Measurements from ENCODE around the gene SNX25.

SNX25 gene

DNA sequence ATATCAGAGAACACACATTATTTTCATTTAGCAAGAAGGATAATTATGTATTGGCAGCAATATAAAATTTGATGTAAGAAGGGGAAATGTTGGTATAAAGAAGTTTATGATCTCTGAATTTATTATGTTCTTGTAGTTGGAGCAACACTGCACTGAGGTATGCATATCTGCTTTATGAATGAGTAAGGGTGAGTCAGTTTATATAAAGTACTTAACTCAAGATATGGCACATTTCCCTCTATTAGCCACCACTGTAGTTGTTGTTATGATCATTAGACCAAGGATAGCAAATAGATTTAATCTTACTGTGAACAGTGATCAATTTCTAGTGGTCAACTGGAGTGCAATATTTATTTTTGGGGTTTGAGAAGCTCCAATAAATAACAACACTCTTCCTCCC lies 66.6 kb downstream of the SNX25 start:
- H3K27me3 ChIP-seq (ENCODE audit: control insufficient read depth, insufficient read depth, low read length) = no peaks in the 10 kb centered on the region
- no peak overlapping the region for H3K4me3 ChIP-seq (ENCODE audit: low read depth, low read length)
- H3K36me3 ChIP-seq (ENCODE audit: control insufficient read depth, insufficient read depth, low read length) = no peaks in the 10 kb centered on the region
- H3K9ac ChIP-seq (ENCODE audit: low read depth, low read length) = no peak overlapping the region
- no peaks in the 10 kb centered on the region for H3K9me3 ChIP-seq (ENCODE audit: control insufficient read depth, insufficient read depth, low read length)
- peaks cover 8% of the 10 kb centered on the region for H3K4me1 ChIP-seq (ENCODE audit: control insufficient read depth, insufficient read depth, low read length)

DNA sequence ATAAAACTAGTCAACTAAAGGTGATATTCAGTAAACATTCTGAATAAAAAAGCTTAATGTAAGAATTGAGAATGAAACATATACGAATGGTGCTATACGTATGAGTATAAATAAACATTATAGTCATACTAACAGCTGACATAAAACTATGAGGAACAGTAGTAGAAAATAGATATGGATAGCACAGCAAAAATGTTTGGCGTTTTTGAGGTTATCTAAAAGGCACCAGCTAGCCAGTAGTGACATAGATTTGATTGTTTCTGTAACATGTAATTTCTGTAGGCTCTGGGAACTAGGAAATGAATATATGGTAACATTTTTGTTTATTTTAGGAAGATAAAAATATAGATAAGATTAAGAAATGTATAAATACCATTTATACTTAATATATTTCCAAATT lies 69.3 kb downstream of the SNX25 start:
- Histone ChIP-seq H3K36me3 (ENCODE audit: control insufficient read depth, insufficient read depth, low read length) (no peaks in the 10 kb centered on the region), H3K4me3 (ENCODE audit: low read depth, low read length) (no peak overlapping the region), H3K4me1 (ENCODE audit: control insufficient read depth, insufficient read depth, low read length) (no peaks in the 10 kb centered on the region), H3K27me3 (ENCODE audit: control insufficient read depth, insufficient read depth, low read length) (no peaks in the 10 kb centered on the region), H3K9me3 (ENCODE audit: control insufficient read depth, insufficient read depth, low read length) (no peaks in the 10 kb centered on the region), H3K9ac (ENCODE audit: low read depth, low read length) (no peak overlapping the region)

GRCh38 chr4:185280608-185281007 lies 71.2 kb downstream of the SNX25 start:
- no peaks in the 10 kb centered on the region for H3K4me1 ChIP-seq (ENCODE audit: control insufficient read depth, insufficient read depth, low read length)
- no peaks in the 10 kb centered on the region for H3K9me3 ChIP-seq (ENCODE audit: control insufficient read depth, insufficient read depth, low read length)
- no peak overlapping the region for H3K9ac ChIP-seq (ENCODE audit: low read depth, low read length)
- H3K27me3 ChIP-seq (ENCODE audit: control insufficient read depth, insufficient read depth, low read length) = no peaks in the 10 kb centered on the region
- H3K36me3 ChIP-seq (ENCODE audit: control insufficient read depth, insufficient read depth, low read length) = no peaks in the 10 kb centered on the region
- no peak overlapping the region for H3K4me3 ChIP-seq (ENCODE audit: low read depth, low read length)

DNA sequence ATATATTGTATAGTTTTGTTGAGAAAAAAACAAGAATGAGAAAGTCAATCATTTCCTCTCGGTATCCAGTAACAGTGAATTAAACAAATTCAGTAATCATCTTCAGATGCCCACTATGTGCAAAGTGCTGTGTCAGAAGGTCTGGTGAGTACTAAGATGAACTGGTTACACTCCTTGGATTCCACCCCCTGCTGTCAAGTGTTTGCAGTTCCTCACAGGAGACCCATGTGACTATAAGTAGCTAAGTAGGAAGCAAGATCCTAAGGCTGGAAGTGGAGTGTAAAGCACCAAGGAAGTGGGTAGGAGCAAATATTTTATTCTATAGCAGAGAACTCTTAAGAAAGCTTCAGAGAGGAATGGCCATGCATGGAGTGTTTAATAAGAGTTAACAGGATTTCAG lies 73.6 kb downstream of the SNX25 start:
- H3K4me1 ChIP-seq (ENCODE audit: control insufficient read depth, insufficient read depth, low read length) = no peaks in the 10 kb centered on the region
- H3K4me3 ChIP-seq (ENCODE audit: low read depth, low read length) = no peak overlapping the region
- H3K36me3 ChIP-seq (ENCODE audit: control insufficient read depth, insufficient read depth, low read length) = no peaks in the 10 kb centered on the region
- H3K9me3 ChIP-seq (ENCODE audit: control insufficient read depth, insufficient read depth, low read length) = no peaks in the 10 kb centered on the region
- H3K27me3 ChIP-seq (ENCODE audit: control insufficient read depth, insufficient read depth, low read length) = no peaks in the 10 kb centered on the region
- no peak overlapping the region for H3K9ac ChIP-seq (ENCODE audit: low read depth, low read length)

- H3K36me3 ChIP-seq (ENCODE audit: control insufficient read depth, insufficient read depth, low read length) = no peaks in the 10 kb centered on the region
- no peaks in the 10 kb centered on the region for H3K9me3 ChIP-seq (ENCODE audit: control insufficient read depth, insufficient read depth, low read length)
- no peaks in the 10 kb centered on the region for H3K4me1 ChIP-seq (ENCODE audit: control insufficient read depth, insufficient read depth, low read length)
- H3K4me3 ChIP-seq (ENCODE audit: low read depth, low read length) = no peak overlapping the region
- no peak overlapping the region for H3K9ac ChIP-seq (ENCODE audit: low read depth, low read length)
- no peaks in the 10 kb centered on the region for H3K27me3 ChIP-seq (ENCODE audit: control insufficient read depth, insufficient read depth, low read length)
These were observed 74.3 kb downstream of the SNX25 start for GRCh38 chr4:185283723-185284122.

DNA sequence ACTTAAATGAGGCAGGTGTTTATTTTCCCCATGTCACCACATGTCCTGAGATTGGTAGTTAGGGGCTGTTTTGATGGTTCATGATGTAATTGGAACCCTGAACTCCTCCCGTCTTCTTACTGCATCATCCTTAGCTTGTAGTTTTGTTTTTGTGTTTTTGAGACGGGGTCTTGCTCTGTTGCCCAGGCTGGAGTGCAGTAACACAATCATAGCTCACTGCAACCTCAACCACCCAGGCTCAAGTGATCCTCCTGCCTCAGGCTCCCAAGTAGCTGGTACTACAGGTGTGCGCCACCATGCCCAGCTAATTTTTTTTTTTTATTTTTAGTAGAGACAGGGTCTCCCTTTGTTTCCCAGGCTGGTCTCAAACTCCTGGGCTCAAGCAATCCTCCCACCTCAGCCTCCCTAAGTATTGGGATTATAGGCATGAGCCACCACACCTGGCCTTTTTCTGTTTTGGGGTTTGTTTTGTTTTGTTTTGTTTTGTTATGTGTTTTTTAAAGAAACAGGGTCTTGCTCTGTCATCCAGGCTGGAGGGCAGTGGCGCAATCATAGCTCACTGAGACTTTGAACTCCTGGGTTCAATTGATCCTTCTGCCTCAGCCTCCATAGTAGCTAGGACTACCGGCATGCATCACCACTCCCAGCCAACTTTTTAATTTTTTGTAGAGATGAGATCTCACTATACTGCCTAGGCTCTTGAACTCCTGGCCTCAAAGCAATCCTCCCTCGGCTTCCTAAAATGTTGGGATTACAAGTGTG lies 76.4 kb downstream of the SNX25 start:
- Histone ChIP-seq H3K36me3 (ENCODE audit: control insufficient read depth, insufficient read depth, low read length) (no peaks in the 10 kb centered on the region), H3K9me3 (ENCODE audit: control insufficient read depth, insufficient read depth, low read length) (no peaks in the 10 kb centered on the region), H3K4me1 (ENCODE audit: control insufficient read depth, insufficient read depth, low read length) (no peaks in the 10 kb centered on the region), H3K4me3 (ENCODE audit: low read depth, low read length) (no peak overlapping the region), H3K9ac (ENCODE audit: low read depth, low read length) (no peak overlapping the region), H3K27me3 (ENCODE audit: control insufficient read depth, insufficient read depth, low read length) (no peaks in the 10 kb centered on the region)

GRCh38 chr4:185286571-185286970 lies 77.2 kb downstream of the SNX25 start:
- H3K27me3 ChIP-seq (ENCODE audit: control insufficient read depth, insufficient read depth, low read length) = no peaks in the 10 kb centered on the region
- no peak overlapping the region for H3K4me3 ChIP-seq (ENCODE audit: low read depth, low read length)
- H3K9me3 ChIP-seq (ENCODE audit: control insufficient read depth, insufficient read depth, low read length) = no peaks in the 10 kb centered on the region
- H3K36me3 ChIP-seq (ENCODE audit: control insufficient read depth, insufficient read depth, low read length) = no peaks in the 10 kb centered on the region
- H3K9ac ChIP-seq (ENCODE audit: low read depth, low read length) = no peak overlapping the region
- no peaks in the 10 kb centered on the region for H3K4me1 ChIP-seq (ENCODE audit: control insufficient read depth, insufficient read depth, low read length)

DNA sequence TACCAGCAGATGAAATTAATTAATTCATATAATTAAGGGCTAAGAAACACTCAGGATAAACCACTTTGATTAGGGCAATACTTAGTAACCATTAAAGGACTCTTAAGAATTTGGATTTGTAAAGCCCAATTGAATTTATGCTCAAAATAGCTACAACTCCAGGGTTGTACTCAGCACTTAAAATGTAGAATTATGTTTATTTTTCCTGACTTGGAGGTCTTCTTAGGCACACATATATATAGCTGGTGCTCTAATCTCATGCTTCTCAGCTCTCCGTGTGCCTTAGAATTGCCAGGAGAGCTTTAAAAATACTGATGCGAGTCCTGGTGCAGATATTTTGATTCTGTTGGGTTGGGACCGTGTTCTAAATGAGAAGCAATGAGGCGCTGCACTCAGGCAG lies 77.6 kb downstream of the SNX25 start:
- H3K9me3 ChIP-seq (ENCODE audit: control insufficient read depth, insufficient read depth, low read length) = no peaks in the 10 kb centered on the region
- H3K36me3 ChIP-seq (ENCODE audit: control insufficient read depth, insufficient read depth, low read length) = no peaks in the 10 kb centered on the region
- H3K27me3 ChIP-seq (ENCODE audit: control insufficient read depth, insufficient read depth, low read length) = no peaks in the 10 kb centered on the region
- no peaks in the 10 kb centered on the region for H3K4me1 ChIP-seq (ENCODE audit: control insufficient read depth, insufficient read depth, low read length)
- no peak overlapping the region for H3K4me3 ChIP-seq (ENCODE audit: low read depth, low read length)
- no peak overlapping the region for H3K9ac ChIP-seq (ENCODE audit: low read depth, low read length)

GRCh38 chr4:185290018-185290607 lies 80.7 kb downstream of the SNX25 start:
- H3K4me3 ChIP-seq (ENCODE audit: low read depth, low read length) = no peak overlapping the region
- H3K9me3 ChIP-seq (ENCODE audit: control insufficient read depth, insufficient read depth, low read length) = no peaks in the 10 kb centered on the region
- no peak overlapping the region for H3K9ac ChIP-seq (ENCODE audit: low read depth, low read length)
- no peaks in the 10 kb centered on the region for H3K4me1 ChIP-seq (ENCODE audit: control insufficient read depth, insufficient read depth, low read length)
- H3K27me3 ChIP-seq (ENCODE audit: control insufficient read depth, insufficient read depth, low read length) = no peaks in the 10 kb centered on the region
- H3K36me3 ChIP-seq (ENCODE audit: control insufficient read depth, insufficient read depth, low read length) = no peaks in the 10 kb centered on the region

GRCh38 chr4:185290656-185291055 lies 81.3 kb downstream of the SNX25 start:
- Histone ChIP-seq H3K9me3 (ENCODE audit: control insufficient read depth, insufficient read depth, low read length) (no peaks in the 10 kb centered on the region), H3K4me3 (ENCODE audit: low read depth, low read length) (no peak overlapping the region), H3K4me1 (ENCODE audit: control insufficient read depth, insufficient read depth, low read length) (no peaks in the 10 kb centered on the region), H3K36me3 (ENCODE audit: control insufficient read depth, insufficient read depth, low read length) (no peaks in the 10 kb centered on the region), H3K27me3 (ENCODE audit: control insufficient read depth, insufficient read depth, low read length) (no peaks in the 10 kb centered on the region), H3K9ac (ENCODE audit: low read depth, low read length) (no peak overlapping the region)

DNA sequence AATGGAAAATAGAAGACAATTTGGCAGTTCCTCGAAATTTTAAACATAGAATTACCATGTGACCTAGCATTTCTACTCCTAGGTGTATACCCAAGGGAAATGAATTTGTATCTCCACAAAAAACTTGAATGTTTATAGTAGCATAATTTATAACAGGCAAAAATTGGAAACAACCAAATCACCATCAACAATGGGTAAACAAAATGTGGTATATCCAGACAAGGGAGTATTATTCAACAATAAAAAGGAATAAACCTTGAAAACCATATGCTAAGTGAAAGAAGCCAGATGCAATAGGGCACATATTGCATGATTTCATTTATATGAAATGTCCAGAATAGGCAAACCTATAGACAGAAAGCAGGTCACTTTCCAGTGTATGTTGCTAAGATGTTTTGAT lies 83.8 kb downstream of the SNX25 start:
- no peak overlapping the region for H3K9ac ChIP-seq (ENCODE audit: low read depth, low read length)
- H3K4me1 ChIP-seq (ENCODE audit: control insufficient read depth, insufficient read depth, low read length) = no peaks in the 10 kb centered on the region
- H3K9me3 ChIP-seq (ENCODE audit: control insufficient read depth, insufficient read depth, low read length) = no peaks in the 10 kb centered on the region
- no peaks in the 10 kb centered on the region for H3K36me3 ChIP-seq (ENCODE audit: control insufficient read depth, insufficient read depth, low read length)
- no peak overlapping the region for H3K4me3 ChIP-seq (ENCODE audit: low read depth, low read length)
- no peaks in the 10 kb centered on the region for H3K27me3 ChIP-seq (ENCODE audit: control insufficient read depth, insufficient read depth, low read length)

GRCh38 chr4:185296665-185297460 lies 87.5 kb downstream of the SNX25 start:
- no peaks in the 10 kb centered on the region for H3K27me3 ChIP-seq (ENCODE audit: control insufficient read depth, insufficient read depth, low read length)
- H3K9me3 ChIP-seq (ENCODE audit: control insufficient read depth, insufficient read depth, low read length) = no peaks in the 10 kb centered on the region
- H3K4me1 ChIP-seq (ENCODE audit: control insufficient read depth, insufficient read depth, low read length) = no peaks in the 10 kb centered on the region
- no peaks in the 10 kb centered on the region for H3K36me3 ChIP-seq (ENCODE audit: control insufficient read depth, insufficient read depth, low read length)
- H3K4me3 ChIP-seq (ENCODE audit: low read depth, low read length) = no peak overlapping the region
- no peak overlapping the region for H3K9ac ChIP-seq (ENCODE audit: low read depth, low read length)

Measured in iPS-15b (cell line).